ENCODE data around the gene BCL2L14.

Gene BCL2L14

DNA sequence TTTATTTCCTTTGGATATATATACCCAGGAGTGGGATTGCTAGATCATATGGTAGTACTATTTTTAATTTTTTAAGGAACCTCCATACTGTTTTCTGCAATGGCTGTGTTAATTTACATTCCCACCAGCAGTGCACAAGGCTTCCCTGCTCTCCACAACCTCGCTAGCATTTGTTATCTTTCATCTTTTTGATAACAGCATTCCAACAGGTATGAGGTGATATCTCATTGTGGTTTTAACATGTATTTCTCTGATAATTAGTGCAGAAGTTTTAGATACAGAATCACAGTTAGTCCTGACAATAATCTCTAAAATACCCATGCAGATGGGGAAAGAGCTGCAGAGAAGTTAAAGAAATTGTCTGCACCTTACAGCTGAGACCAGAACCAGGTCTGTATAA is 35.5 kb upstream of the BCL2L14 start:
- H3K4me3 ChIP-seq (ENCODE audit: low read depth, low read length), result no peak overlapping the region
- no peak for DNase-seq (ENCODE audit: low read depth)
- TF ChIP-seq, protein P1, sequence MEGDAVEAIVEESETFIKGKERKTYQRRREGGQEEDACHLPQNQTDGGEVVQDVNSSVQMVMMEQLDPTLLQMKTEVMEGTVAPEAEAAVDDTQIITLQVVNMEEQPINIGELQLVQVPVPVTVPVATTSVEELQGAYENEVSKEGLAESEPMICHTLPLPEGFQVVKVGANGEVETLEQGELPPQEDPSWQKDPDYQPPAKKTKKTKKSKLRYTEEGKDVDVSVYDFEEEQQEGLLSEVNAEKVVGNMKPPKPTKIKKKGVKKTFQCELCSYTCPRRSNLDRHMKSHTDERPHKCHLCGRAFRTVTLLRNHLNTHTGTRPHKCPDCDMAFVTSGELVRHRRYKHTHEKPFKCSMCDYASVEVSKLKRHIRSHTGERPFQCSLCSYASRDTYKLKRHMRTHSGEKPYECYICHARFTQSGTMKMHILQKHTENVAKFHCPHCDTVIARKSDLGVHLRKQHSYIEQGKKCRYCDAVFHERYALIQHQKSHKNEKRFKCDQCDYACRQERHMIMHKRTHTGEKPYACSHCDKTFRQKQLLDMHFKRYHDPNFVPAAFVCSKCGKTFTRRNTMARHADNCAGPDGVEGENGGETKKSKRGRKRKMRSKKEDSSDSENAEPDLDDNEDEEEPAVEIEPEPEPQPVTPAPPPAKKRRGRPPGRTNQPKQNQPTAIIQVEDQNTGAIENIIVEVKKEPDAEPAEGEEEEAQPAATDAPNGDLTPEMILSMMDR (IDR thresholded peaks at IDR 0.05; ENCODE audit: insufficient read depth, low read depth, low read length, missing control alignments), result no peak

DNA sequence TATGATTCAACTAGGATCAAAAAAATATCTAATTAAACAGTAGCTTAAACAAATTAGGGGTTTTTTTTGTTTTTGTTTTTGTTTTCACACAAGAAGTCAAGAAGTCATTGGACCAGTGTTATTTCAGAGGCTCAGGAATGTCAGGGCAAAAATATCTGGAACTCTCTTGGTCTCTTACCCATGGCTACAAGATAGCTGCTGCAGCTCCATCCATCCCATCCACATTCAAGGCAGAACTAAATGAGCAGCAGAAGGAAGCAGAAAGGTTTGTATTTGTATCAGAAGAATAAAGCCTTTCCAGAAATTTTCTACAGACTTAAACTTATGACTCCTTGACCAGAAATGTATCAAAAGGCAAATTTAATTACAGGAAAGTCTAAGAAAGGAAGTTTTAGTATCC is 33.8 kb upstream of the BCL2L14 start:
- H3K4me3 ChIP-seq (ENCODE audit: low read depth, low read length), result no peak overlapping the region
- TF ChIP-seq, protein P1 (IDR thresholded peaks at IDR 0.05; ENCODE audit: insufficient read depth, low read depth, low read length, missing control alignments), result no peak
- no peak for DNase-seq (ENCODE audit: low read depth)

DNA sequence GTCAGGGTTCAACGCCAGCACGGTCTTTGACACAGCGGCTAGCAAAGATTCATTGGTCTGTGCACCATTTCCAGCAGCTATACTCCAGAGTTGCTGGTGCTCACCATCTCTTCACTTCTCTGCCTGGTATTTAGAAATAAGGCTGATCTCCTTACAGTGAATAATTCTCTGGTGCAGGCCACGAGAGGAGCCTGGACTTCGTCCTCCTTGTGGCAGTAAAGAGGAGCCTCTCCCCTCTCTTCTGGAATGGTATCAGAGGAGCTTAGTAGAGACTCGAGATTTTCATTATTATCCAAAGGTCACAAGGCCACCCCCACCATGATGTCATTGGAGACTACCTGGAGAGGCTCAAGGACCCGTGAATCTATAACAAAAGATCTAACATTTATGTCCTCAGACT is 30.8 kb upstream of the BCL2L14 start:
- H3K4me3 ChIP-seq (ENCODE audit: low read depth, low read length), result no peak overlapping the region
- no peak for DNase-seq (ENCODE audit: low read depth)
- TF ChIP-seq, protein P1 (IDR thresholded peaks at IDR 0.05; ENCODE audit: insufficient read depth, low read depth, low read length, missing control alignments), result no peak

DNA sequence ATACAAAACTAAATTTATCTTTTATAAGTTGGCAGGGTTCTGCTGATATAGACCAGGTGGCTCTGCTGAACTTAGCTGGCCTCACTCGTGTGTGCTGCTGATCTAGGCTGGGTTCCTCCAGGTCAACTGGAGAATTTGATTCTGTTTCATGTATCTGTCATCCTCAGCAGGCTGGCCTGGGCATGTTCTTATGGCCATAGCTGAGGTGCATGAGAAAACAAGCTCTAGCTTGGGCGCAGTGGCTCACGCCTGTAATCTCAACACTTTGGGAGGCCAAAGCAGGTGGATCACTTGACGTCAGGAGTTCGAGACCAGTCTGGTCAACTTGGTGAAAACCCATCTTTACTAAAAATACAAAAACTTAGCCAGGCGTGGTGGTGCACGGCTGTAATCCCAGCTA is 24.3 kb upstream of the BCL2L14 start:
- DNase-seq (ENCODE audit: low read depth), result no peak
- TF ChIP-seq, protein P1 (IDR thresholded peaks at IDR 0.05; ENCODE audit: insufficient read depth, low read depth, low read length, missing control alignments), result no peak
- H3K4me3 ChIP-seq (ENCODE audit: low read depth, low read length), result no peak overlapping the region

DNA sequence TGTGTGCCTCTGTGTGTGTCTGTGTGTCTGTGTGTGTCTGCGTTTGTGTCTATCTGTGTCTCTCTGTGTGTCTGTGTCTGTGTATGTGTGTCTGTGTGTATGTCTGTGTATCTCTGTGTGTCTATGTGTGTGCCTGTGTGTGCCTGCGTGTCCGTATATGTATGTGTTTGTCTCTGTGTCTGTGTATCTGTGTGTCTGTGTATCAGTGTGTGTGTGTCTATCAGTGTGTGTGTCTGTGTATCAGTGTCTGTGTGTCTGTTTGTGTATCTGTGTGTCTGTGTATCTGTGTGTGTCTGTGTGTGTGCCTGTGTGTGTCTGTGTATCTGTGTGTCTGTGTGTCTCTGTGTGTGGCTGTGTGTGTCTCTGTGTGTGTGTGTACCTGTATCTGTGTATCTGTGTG is 23.1 kb upstream of the BCL2L14 start:
- TF ChIP-seq, protein P1 (IDR thresholded peaks at IDR 0.05; ENCODE audit: insufficient read depth, low read depth, low read length, missing control alignments), result no peak
- no peak for DNase-seq (ENCODE audit: low read depth)

DNA sequence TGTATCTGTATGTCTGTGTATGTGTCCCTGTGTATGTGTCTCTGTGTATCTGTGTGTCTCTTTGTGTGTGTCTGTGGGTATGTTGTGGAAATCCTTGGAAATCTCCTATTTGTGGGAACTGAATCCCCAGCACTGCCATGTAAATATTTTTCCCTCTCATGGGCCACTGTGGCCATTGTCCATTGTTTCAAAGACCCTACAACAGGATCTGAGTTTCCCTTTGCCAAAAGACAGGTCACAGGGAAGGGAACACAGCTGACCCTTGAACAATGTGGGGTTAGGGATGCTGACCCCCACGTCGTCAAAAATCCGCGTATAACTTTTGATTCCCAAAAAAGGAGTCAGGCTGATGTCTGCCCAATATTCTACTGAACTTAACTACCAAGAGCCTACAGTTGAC is 22.5 kb upstream of the BCL2L14 start:
- TF ChIP-seq, protein P1 (IDR thresholded peaks at IDR 0.05; ENCODE audit: insufficient read depth, low read depth, low read length, missing control alignments), result no peak
- DNase-seq (ENCODE audit: low read depth), result no peak
- H3K4me3 ChIP-seq (ENCODE audit: low read depth, low read length), result no peak overlapping the region

More for the DNA sequence above, 23.1 kb upstream of the BCL2L14 start:
- H3K4me3 ChIP-seq (ENCODE audit: low read depth, low read length), result no peak overlapping the region

DNA sequence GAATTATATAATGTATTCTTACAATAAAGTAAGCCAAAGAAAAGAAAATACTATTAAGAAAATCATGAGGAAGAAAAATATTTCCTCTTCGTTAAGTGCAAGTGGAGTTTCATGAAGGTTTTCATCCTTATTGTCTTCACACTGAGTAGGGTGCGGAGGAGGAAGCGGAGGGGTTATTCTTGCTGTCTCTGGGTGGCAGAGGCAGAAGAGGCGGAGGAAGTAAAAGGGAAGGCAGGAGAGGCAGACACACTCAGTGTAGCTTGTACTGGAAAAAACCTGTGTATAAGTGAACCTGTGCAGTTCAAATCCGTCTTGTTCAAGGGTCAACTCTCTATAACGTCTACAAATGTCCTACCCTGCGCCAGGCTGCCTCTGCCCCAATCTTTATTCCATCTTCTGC is 22.0 kb upstream of the BCL2L14 start:
- TF ChIP-seq, protein P1 (IDR thresholded peaks at IDR 0.05; ENCODE audit: insufficient read depth, low read depth, low read length, missing control alignments), result no peak
- no peak for DNase-seq (ENCODE audit: low read depth)
- H3K4me3 ChIP-seq (ENCODE audit: low read depth, low read length), result no peak overlapping the region
